ENCODE data around the gene MYCBPAP. TPM values are rescaled to one million over a fixed set of nuclear protein-coding genes. Genes with fewer than 3 reads are reported as not detected.

The MYCBPAP gene, protein sequence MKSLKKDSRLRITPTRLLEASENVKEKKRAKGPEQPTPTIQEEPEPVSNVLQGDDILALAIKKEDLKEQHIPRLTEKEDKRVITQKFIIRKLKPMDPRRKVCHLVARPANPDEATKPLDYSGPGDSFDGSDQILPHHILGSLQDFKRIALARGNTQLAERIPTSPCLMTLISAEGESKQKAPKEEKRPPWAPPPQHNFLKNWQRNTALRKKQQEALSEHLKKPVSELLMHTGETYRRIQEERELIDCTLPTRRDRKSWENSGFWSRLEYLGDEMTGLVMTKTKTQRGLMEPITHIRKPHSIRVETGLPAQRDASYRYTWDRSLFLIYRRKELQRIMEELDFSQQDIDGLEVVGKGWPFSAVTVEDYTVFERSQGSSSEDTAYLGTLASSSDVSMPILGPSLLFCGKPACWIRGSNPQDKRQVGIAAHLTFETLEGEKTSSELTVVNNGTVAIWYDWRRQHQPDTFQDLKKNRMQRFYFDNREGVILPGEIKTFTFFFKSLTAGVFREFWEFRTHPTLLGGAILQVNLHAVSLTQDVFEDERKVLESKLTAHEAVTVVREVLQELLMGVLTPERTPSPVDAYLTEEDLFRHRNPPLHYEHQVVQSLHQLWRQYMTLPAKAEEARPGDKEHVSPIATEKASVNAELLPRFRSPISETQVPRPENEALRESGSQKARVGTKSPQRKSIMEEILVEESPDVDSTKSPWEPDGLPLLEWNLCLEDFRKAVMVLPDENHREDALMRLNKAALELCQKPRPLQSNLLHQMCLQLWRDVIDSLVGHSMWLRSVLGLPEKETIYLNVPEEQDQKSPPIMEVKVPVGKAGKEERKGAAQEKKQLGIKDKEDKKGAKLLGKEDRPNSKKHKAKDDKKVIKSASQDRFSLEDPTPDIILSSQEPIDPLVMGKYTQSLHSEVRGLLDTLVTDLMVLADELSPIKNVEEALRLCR
- 1 to 10 TPM in 1 of 2 donors, under 1 TPM in 1; 0.56 to 2.8 TPM for total RNA-seq

DNA sequence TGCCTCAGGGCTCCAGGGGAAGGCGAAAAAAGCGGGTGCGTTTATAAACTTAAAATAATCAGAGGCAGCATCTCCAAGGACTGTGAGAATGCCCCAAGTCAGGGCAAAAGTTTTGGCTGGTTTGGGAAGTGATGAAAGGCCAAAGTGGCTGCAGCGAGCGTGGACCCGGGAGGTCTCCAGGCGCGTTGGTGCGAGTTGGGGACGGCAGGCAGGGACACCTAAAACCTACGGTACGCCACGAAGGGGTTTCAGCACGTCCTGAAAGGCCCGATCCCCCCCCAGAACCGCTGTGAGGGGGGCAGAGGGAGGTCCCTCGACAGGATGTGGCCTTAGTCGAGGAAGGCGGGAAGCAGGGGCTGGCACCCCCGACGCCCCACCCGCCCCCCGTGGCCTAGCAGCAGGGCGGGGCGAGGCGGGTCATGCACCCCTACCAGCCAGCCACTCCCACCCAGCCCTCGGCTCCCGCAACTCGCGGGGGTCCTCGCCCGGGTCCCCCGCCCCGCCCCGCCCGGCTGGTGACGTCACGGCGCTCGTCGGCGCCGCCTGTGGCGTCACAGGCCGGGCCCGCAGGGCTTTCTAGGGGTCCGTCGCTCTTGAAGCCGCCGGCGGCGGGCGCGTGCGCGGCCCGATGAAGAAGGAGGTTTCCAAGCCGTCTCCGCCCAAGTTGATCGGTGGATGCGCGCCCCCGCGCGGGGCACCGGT is at the start of gene MYCBPAP:
MYCBPAP (plus strand) TSS at position 569 of the 702 bp plus-strand sequence. CDS start 236 bp downstream, outside the sequence.
- Histone ChIP-seq H3K36me3 (no peaks in the 10 kb centered on the region), H3K27me3 (no peaks in the 10 kb centered on the region), H3K27ac (peak within 1 kb of the TSS; percentile 25), H3K9ac (ENCODE audit: low read depth in 2 of 2, low read length in 2 of 2) (peak within 1 kb of the TSS; percentile 44 to 51), H3K4me3 (peak within 1 kb of the TSS; percentile 54), H3K4me1 (no peaks in the 10 kb centered on the region), H3K9me3 (no peaks in the 10 kb centered on the region)
- TF ChIP-seq CTCF (IDR thresholded peaks at IDR 0.05), result no peak
- intact Hi-C loops (cut with DNase I), result no loop called here
- DNase-seq, result peak; percentile 87

- peak; percentile 61 for DNase-seq
- Histone ChIP-seq H3K4me3 (no peak overlapping the region), H3K9ac (ENCODE audit: low read depth in 2 of 2, low read length in 2 of 2) (no peak overlapping the region), H3K9me3 (no peaks in the 10 kb centered on the region), H3K4me1 (peaks cover 4% of the 10 kb centered on the region), H3K27ac (peak overlapping the region; percentile 37), H3K27me3 (no peaks in the 10 kb centered on the region), H3K36me3 (no peaks in the 10 kb centered on the region)
- no peak for TF ChIP-seq CTCF (IDR thresholded peaks at IDR 0.05)
- intact Hi-C loops (cut with DNase I), result no loop called here
These were observed 49.2 kb upstream of the MYCBPAP start for GRCh38 chr17:50458701-50459676.

DNA sequence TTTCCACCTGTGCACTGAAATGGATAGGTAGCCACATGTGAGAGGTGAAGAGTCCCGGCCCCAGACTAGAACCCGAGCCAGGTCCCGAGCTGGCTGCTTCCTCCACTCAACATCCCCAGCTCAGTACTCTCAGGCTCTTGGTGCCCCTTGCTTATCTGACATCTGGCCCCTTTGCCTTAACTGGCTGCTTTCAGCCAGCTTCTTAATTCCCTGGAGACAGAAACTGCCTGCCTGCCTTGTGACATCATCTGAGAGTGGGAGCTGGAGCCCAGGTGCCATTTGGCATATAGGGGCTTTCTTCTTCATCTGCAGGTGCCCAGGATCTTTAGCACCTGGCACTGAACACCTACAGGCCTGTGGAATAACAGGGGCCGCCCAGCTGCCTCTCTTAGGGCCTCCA is 48.5 kb upstream of the MYCBPAP start:
- Histone ChIP-seq H3K9me3 (no peaks in the 10 kb centered on the region), H3K4me1 (peaks cover 3% of the 10 kb centered on the region), H3K36me3 (no peaks in the 10 kb centered on the region), H3K4me3 (no peak overlapping the region), H3K27ac (no peak overlapping the region), H3K9ac (ENCODE audit: low read depth in 2 of 2, low read length in 2 of 2) (no peak overlapping the region), H3K27me3 (no peaks in the 10 kb centered on the region)
- no peak for TF ChIP-seq CTCF (IDR thresholded peaks at IDR 0.05)
- intact Hi-C loops (cut with DNase I), result no loop called here
- no peak for DNase-seq

- Histone ChIP-seq H3K9me3 (no peaks in the 10 kb centered on the region), H3K4me1 (no peaks in the 10 kb centered on the region), H3K36me3 (no peaks in the 10 kb centered on the region), H3K4me3 (no peak overlapping the region), H3K27me3 (no peaks in the 10 kb centered on the region), H3K9ac (ENCODE audit: low read depth in 2 of 2, low read length in 2 of 2) (no peak overlapping the region), H3K27ac (no peak overlapping the region)
- DNase-seq, result no peak
- no peak for TF ChIP-seq CTCF (IDR thresholded peaks at IDR 0.05)
- intact Hi-C loops (cut with DNase I), result no loop called here
These were observed 47.3 kb upstream of the MYCBPAP start for GRCh38 chr17:50460831-50461526.
